Stimulated activated CD8-positive, alpha-beta memory T cell treated with anti-CD3 and anti-CD28 coated beads, Interleukin-15, amount 100 ng/mL, for 1 hour (primary cell): ENCODE data around the gene GLIS2.

ENCODE experiments used
- DNase-seq: peaks from one replicate; pipeline ENCODE4 v3.0.0-alpha.2; 2020; ENCODE audit warnings: low read depth

Gene GLIS2

GRCh38 chr16:4383591-4384444 lies 68.0 kb downstream of the GLIS2 start:
- no peak for DNase-seq

- DNase-seq = no peak
Measured at GRCh38 chr16:4384509-4384942, 68.7 kb downstream of the GLIS2 start.

- DNase-seq = no peak
Measured at GRCh38 chr16:4385066-4385788, 69.4 kb downstream of the GLIS2 start.

GRCh38 chr16:4385789-4386450 lies 70.1 kb downstream of the GLIS2 start:
- no peak for DNase-seq

GRCh38 chr16:4386451-4386805 lies 70.6 kb downstream of the GLIS2 start:
- DNase-seq = no peak

GRCh38 chr16:4386951-4387565 lies 71.2 kb downstream of the GLIS2 start:
- no peak for DNase-seq

GRCh38 chr16:4387781-4388180 lies 71.9 kb downstream of the GLIS2 start:
- no peak for DNase-seq

- DNase-seq = no peak
Measured at GRCh38 chr16:4388271-4389021, 72.6 kb downstream of the GLIS2 start.
